A549 treated with dexamethasone at 1 μM for 4 hours (cell line): ENCODE results near the gene KIAA0040. TPM values are rescaled to one million over a fixed set of nuclear protein-coding genes. Genes with fewer than 3 reads are reported as not detected.

ENCODE experiments used
- total RNA-seq: library from RNA; stranded (reverse); fragments of 200-300 nt; extraction: Qiagen RNA extraction; gene quantifications from 5 replicates; pipeline ENCODE4 v1.2.3, GENCODE V29; 2022

KIAA0040 gene
- 0.76 to 1.4 TPM (median 1.1 TPM) in 5 replicates for total RNA-seq

GRCh38 chr1:175192630-175193526 is at the start of gene KIAA0040:
Gene KIAA0040 (minus strand): TSS chr1:175192776. CDS start chr1:175161013, 31,763 bp downstream.

Other genes with a start within 250 kb of the KIAA0040 start
- 140 to 218 TPM (median 167 TPM) in 5 replicates for gene CACYBP, start 192.8 kb downstream of the KIAA0040 start, total RNA-seq
- 17.6 to 24.4 TPM (median 23.5 TPM) in 5 replicates for gene MRPS14, start 169.4 kb downstream of the KIAA0040 start, total RNA-seq
- 0.01 TPM in 1 of 5 replicates, not detected in the others for gene TNN, start 124.9 kb downstream of the KIAA0040 start, total RNA-seq